ENCODE measurements around the gene PTPRU.

The PTPRU gene

GRCh38 chr1:29256979-29257804, 20.9 kb downstream of the PTPRU start:
- no peak overlapping the region for H3K4me3 ChIP-seq (ENCODE audit: low read length)
- TF ChIP-seq CTCF (conservative IDR thresholded peaks at IDR 0.05; ENCODE audit: low read depth, low read length): no peak
- no peak for DNase-seq (ENCODE audit: low read depth)

- no peak for TF ChIP-seq CTCF (conservative IDR thresholded peaks at IDR 0.05; ENCODE audit: low read depth, low read length)
- DNase-seq (ENCODE audit: low read depth): no peak
- H3K4me3 ChIP-seq (ENCODE audit: low read length): no peak overlapping the region
These were observed 22.1 kb downstream of the PTPRU start for GRCh38 chr1:29258189-29258975.

GRCh38 chr1:29258976-29259801, 22.9 kb downstream of the PTPRU start:
- no peak for DNase-seq (ENCODE audit: low read depth)
- peak; percentile 12 for TF ChIP-seq CTCF (conservative IDR thresholded peaks at IDR 0.05; ENCODE audit: low read depth, low read length)
- peak overlapping the region; percentile 57 for H3K4me3 ChIP-seq (ENCODE audit: low read length)

GRCh38 chr1:29259802-29260441, 23.6 kb downstream of the PTPRU start:
- peak overlapping the region; percentile 57 for H3K4me3 ChIP-seq (ENCODE audit: low read length)
- TF ChIP-seq CTCF (conservative IDR thresholded peaks at IDR 0.05; ENCODE audit: low read depth, low read length): no peak
- peak; percentile 39 for DNase-seq (ENCODE audit: low read depth)

GRCh38 chr1:29260531-29260930, 24.2 kb downstream of the PTPRU start:
- H3K4me3 ChIP-seq (ENCODE audit: low read length): peak overlapping the region; percentile 57

More at GRCh38 chr1:29260531-29260930, 24.2 kb downstream of the PTPRU start:
- DNase-seq (ENCODE audit: low read depth): no peak
- TF ChIP-seq CTCF (conservative IDR thresholded peaks at IDR 0.05; ENCODE audit: low read depth, low read length): no peak
